GM18868 (cell line): ENCODE data around the gene KDM4B.
A peak's percentile ranks its signal among the peaks of the same experiment; 100 is the strongest.

Experiments
- ATAC-seq: cut with Tn5 transposase; IDR thresholded peaks from one replicate; pipeline ENCODE4 v1.9.1; 2021; ENCODE audit warnings: mild to moderate bottlenecking, moderate library complexity; ENCODE audit not compliant: unreplicated experiment

KDM4B gene

DNA sequence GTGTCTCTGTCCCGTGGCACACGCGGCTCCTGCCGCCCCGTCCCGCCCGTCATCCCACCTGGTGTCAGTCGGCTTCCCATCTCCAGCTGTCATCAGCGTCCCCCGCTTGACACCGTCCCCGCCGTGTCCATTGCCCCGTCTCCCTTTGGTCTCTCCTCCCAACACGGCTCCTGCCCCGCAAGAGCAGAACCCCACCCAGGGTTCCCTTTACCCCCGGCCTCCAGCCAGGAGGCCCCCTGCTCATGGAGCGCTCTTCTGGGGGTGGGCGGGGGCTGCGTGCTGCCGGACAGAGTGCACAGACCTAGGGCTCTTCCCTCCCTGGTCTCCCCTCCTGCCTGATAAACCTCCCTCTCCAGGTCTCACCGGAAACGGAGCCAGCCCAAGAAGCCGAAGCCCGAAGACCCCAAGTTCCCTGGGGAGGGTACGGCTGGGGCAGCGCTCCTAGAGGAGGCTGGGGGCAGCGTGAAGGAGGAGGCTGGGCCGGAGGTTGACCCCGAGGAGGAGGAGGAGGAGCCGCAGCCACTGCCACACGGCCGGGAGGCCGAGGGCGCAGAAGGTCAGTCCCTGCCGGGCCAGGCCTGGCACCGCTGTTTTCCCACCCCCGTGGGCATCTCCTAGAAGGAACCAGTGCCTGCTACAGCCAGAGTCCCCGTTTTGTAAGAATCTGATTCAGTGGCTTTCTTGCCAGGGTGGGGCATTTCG, 150.5 kb downstream of the KDM4B start:
- ATAC-seq: no peak

DNA sequence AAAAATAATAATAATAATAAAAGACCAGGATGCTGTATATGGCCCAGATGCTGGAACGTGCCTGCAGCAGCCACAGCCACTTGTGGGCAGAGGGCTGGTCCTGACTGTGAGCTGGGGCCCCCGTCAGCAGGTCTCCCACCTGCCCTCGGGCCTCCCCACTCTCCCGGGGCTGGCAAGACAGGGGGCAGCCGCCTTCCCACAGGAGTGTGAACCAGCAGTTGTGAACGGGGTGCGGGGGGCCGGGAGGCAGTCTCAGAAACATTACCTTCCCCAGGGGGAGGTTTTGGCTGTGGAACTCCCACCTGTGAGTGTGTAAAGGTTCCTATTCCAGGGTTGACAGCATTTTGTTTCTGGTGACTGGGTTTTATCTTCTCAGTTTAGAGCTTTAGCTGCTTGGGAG, 151.4 kb downstream of the KDM4B start:
- ATAC-seq: no peak

DNA sequence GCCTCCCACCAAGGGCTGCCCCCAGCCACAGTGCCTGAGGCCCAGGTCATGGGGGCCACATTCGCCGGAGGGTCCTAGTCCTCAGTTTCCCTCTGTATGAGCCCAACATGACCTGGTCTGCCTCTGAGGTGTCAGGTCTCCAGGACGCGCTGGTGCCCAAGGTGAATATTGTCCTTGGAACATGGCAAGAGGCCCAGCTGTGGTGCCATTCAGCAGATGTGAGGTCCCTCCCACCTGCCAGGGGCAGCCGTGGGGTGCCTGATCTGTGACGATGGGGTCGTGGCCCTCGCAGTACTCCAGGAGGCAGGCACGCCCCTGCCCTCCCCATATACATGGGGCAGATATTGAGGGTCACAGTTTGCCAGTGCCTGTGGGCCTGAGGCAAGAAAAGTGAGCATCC, 151.9 kb downstream of the KDM4B start:
- no peak for ATAC-seq

DNA sequence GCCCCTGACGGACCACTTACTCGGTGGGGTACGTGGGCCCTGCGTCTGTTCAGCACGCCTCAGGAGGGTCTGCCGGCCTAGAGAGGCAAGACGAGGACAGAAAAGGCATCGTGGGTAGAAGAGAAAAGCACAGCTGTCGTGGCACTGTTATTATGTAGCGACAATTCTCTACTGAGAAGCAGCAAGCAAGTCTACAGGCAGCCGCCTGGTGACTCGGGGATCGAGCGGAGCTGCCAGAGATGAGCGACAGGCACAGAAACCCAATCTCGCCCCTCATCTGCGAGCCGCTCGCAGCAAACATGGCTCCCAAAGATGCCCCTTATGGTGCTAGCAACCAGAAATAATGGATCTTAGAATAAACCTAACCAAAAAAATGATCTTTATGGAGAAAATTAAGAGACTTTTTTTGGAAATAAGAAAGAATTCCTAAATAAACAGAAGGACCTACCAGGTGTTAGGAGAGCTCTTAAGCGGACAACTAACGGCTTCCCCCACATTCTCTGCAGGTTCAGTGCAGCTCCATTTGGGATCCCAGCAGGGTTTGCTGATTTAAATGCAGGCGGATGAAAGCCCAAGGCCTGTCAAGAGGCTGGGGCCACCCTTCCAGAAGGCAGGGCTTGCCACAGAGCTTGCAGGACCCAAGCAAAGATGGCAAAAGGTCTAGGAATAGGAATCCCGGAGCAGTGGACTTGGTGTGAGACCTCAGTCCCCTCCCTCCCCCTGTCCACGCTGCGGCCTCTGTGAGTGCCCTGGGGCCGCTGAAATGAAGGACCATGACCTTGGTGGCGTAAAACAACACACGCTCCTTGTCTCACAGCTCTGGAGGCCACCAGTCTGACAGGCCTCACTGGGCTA, 152.6 kb downstream of the KDM4B start:
- ATAC-seq: no peak

DNA sequence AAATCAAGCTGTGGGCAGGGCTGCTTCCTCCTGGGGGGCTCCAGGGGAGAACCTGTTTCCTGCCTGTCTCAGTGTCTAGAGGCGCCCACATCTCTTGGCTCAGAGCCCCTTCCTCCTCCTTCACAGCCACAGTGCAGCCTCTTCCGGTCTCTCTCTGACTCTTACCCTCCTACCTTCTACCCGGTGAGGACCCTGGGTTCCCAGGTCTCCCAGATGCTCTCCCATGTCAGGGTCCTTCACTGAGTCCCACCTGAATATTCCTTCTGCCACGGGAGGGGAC, 153.1 kb downstream of the KDM4B start:
- no peak for ATAC-seq

DNA sequence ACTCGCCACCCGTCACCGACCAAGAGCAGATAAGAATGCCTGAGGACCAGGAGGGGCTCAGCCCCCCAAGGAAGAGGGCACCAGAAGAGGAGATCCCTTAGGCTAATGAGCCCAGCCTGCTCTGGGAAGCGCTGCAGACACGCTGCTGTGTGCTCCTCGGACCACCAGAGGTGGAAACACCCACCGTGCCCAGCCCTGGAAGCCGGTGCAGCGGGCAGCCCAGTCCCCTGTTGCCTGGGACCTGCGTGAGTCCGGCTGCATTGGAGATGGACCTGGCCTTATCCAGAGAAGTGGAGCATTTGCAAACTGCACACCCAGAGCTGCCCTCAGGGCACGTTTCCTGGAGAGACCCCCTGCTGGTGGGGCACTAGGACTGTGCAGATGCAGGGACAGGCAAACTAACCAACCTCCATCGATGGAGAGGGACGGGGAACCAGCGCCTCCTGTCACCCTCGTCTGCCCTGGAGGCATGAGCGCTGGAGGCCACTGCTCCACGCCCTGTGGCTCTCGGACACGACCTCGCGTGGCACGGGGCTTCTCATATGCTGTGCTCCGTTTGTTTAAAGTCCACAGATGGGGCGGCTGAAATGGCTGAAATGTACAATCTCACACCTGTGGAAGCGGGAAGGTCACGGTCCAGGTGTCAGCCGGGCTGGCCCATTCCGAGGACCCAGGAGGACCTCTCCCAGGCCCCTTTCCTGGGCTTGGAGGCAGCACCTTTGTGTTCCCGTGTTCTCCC, 153.9 kb downstream of the KDM4B start:
- no peak for ATAC-seq

DNA sequence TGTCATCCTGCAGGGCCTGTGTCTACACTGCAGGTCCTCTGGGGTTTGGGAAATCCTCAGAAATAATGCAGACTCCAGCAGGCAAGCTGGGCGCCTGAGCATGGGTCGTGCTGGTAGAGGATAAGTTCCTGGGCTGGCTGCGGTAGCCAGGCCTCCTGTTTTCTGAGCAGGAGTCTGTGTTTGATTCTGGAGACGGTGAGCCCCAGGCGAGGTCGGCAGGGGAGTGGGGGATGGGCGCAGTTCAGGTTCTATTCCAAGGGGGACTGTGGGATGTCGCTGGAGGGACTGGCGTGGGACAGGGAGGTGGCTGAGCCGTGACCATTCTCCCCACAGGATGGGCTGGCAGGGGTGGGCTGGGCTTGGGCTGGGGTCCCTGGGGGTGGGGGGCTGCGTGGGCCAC, 154.7 kb downstream of the KDM4B start:
- no peak for ATAC-seq

DNA sequence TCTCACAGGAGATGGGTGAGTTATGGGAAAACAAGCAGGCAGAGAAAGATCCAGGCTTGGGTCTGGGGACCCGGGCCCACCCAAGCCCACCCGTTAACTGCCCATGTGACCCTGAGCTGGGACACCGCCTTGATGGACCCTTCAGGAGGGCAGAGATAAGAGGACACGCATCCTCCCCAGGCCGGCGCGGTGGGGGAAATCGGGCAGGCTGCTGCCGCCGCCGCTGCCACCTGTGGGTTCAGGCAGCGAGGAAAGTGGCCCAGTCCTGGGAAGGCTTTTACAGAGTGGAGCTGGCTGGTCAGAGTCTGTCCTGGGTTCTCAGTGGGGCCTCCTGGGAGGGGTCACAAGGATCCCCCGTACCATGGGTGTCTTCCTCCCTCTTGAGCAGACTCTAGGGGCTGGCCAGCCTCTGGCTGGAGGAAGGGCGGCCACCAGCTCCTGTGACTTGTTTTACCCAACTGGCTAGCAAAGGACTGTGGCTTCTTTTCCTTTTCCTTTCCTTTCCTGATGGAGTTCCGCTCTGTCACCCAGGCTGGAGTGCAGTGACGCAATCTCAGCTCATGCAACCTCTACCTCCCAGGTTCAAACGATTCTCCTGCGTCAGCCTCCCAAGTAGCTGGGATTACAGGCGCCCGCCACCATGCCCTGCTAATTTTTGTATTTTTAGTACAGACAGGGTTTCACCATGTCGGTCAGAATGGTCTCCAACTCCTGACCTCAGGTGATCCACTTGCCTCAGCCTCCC, 155.4 kb downstream of the KDM4B start:
- ATAC-seq: no peak

DNA sequence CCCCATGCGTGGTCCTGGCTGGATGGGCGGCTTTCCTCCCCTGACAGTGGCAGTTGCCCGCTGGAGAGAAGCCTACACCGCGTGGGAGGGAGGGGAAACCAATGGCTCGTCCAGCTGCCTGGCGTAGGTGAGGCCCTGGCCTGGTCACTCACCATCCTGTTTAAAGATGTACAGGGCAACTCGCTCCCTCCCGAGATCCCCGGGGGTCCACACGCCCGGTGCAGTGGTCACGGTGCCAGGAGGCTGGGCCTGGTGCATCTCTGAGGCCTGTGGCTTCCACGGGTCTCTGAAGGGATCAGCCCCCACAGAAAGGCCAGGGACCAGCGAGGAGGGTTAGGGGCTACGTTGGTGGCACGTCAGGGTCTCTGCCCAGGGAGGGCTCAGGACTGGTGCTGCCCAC, 156.5 kb downstream of the KDM4B start:
- ATAC-seq: no peak

DNA sequence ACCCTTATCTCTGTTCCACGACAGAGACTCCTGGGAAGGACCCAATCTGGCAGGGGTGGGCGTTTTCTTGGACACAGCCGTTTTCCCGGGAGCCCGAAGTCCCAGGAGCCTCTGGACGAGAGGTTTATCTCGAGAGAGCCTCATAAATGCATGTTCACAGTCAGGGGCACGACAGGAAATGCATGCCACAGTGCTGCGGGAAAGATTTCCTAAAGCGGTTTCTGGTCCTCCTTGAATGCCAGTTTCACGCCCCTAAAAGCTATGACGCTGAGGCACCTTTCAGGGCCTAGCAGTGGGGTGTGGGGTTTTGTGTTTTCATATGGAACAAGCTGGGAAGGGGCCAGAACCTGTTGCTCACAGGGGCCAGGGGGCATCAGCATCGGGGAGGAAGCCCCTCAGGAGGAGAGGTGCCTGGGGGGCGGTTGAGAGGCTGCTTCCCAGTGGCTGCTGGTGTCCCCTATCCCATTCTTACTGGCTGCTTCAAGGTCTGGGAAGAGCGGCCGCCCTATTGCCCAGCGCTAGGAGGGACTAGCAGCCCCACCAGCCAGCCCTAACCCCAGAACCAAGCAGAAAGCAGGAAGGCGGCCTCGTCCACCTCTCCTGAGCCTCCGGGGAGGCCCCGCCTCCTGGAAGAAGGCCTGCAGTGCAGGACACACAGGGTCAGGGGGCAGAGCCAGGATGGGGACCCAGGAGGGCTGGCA, 157.0 kb downstream of the KDM4B start:
- no peak for ATAC-seq

DNA sequence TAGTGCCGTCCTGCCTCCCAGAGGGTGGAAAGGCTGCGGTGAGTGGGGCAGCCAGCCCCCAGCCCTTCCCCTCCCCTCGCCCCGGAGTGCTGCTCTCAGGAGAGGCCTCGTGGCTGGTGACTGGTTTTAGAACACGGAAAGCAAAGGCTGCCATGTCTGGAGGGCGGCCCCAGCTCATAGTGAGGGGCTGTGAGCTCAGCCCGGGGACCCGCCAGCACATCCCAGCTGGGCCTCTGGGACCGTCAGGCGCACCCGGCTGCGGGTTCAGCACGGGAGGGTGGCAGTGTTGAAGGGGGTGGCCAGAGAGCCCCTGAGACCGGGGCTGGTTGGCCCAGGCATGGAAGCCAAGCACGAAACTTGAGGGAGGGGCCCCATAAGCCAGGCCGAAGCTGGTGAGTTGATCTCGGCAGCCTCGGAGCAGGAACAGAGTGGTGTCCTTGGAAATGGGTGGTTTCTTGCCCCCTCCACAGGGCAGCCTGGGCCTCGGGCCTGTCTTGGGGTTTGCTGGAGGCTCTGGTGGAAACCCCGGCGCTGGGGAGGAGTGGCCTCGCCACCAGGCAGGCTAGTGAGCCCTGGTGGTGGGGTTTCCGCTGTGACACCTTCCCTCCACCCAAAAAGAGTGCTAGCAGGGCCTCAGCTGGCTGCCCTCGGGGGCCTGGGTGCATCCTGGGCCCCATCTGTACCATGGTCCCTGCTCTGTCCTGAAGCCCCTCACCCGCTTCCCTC, 157.7 kb downstream of the KDM4B start:
- ATAC-seq: no peak

DNA sequence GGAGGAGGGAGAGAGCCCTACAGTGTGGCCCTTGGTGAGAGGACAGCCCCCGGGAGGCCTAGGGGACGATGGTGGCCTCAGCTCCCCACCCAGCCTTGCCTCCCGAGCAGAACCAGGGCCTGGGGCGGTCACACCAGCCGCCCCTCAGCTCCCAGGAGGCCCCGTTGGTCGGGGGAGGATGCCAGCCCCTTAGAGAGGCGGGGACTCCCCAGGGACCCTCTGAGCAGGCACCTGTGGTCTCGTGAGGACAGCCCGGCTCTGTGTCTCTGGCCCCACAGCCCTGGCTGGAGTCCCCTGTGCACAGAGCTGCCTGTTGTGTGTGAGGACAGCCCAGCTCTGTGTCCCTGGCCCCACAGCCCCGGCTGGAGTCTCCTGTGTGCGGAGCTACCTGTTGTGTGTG, 158.8 kb downstream of the KDM4B start:
- no peak for ATAC-seq

DNA sequence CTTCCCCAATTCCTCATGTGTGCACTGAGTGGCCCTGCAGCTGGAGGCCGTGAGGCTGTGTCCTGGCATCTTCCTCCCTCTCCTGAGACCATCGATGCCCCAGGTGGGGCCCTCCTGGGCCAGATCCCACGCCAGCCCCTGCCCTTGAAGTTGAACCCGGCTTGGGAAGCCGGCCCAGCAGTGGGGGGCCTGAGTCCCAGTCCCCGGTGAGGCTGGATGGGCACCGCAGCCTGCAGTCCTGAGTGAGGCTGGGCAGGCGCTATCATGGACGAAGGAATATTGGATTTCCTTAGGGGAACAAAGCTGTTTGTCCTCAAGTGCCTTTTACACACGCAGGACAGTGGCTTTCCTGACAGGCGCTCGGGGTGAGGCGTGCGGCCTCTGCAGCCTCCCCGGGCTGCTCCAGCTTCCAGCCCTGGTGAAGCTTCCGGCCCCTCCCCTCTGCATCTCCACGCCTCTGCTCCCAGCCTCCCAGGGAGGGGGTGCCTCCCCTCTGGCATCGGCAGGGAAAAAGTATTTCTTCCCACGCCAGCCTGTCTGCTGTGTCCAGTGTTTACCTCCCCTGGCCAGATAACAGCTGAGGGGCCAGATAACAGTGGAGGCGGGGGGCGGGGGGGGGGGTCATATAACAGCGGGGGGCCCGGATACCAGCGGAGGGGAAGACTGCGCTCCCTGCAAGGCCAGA, 159.5 kb downstream of the KDM4B start:
- ATAC-seq: no peak

DNA sequence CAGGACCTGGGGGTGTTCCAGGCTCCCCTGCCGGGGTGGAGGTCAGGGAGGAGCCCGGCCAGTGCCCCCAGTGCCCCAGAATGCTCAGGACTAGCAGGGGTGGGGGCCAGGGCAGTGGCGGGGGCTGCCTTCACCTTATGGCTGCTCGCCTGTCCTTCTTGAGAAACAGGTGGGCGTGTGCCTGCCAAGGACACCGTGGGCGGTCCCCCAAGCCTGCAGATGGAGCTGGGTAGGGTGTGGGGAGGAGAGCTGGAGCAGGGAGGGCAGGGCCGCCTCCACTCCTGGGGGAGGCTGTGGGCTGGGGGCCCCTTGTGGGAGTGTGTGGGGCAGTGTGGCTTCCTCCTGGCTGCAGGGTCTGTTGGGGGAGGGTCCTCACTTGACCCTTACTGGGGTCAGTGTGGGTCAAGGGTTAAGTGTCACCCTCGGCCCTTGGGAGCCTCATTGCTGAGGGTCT, 160.1 kb downstream of the KDM4B start:
- ATAC-seq: no peak

DNA sequence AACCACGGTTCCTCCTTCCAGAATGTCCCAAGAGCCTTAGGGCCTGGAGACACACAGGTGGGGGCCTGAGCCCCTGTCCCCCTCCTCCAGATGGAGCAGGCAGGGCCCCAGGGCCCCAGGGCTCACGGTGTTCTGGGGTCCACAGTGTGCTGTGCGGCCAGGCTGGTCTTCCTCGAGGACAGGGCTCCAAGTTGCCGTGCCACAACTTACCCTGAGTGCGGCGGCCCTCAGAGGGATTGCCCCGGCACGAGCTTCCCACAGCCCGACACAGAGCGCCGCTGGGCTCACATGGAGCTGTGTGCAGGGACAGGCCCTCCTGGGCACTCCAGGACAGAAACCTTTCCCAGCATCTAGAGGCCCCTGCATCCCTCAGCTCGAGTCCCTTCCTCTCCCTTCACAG, 160.8 kb downstream of the KDM4B start:
- ATAC-seq: no peak

DNA sequence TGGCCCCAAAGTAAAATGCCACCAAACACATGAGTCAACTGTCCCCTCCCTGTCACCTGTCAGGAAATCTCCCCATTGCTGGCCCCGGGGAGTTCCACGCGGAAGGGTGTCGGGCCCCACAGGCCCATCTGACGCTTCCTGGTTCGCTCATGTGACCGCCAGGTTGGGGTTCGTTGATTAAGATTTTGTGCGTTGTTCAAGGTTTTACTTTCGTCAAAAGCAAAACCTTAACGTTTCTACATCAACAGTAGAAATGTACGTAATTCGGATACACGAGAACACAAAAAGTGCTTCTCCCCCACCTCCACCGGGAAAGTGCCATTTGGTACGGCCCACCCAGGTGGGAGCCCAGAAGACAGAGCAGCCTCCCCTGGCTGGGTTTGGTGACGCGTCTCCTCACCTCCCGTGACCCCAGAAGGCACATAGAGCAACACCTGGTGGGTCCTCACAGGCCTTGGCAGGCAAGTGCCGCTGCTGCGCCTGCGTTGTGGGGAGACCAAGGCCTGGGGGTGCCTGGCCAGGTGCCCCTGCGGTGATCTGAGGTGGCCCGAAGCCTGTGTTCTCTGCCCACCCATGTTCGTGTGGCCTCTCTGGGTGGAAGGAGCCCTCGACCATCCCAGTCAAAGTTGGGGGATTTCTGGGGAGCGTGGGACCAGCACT, 161.6 kb downstream of the KDM4B start:
- ATAC-seq: peak; percentile 43

DNA sequence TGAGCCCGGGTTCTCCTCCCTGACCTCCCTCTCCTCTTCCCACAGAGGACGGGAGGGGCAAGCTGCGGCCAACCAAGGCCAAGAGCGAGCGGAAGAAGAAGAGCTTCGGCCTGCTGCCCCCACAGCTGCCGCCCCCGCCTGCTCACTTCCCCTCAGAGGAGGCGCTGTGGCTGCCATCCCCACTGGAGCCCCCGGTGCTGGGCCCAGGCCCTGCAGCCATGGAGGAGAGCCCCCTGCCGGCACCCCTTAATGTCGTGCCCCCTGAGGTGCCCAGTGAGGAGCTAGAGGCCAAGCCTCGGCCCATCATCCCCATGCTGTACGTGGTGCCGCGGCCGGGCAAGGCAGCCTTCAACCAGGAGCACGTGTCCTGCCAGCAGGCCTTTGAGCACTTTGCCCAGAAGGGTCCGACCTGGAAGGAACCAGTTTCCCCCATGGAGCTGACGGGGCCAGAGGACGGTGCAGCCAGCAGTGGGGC, 162.2 kb downstream of the KDM4B start:
- ATAC-seq: peak; percentile 22

DNA sequence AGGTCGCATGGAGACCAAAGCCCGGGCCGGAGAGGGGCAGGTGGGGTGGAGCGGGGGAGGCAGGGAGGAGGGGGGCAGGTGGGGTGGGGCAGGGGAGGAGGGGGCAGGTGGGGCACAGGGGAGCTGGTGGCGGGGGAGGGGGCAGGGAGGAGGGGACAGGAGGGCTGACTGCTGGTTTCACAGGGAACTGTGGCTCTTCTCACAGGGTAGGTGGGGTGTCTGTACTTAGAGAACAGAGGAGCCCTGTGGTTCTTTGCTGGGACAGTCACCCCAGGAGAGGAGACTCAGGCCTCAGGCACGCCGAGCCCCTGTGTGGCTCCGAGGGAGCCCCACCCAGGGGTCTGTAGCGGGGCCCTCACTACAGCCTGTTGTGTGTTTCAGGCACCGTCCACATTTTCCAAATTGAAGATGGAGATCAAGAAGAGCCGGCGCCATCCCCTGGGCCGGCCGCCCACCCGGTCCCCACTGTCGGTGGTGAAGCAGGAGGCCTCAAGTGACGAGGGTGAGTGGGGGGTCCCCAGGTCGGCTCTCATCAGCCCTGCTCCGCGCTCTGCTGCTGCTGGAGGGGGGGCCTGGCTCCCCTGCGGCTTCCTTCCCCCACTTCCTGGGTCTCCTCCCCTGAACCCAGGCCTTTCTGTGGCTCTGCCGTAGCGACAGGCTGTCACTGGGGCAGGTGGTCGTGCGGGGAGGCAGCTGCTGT, 162.7 kb downstream of the KDM4B start:
- ATAC-seq: no peak
